ENCODE measurements around the gene WLS. TPM values are rescaled to one million over a fixed set of nuclear protein-coding genes. Genes with fewer than 3 reads are reported as not detected.
"Not testable (repeated sequence)": the region's sequence is repeated elsewhere in the genome, so short reads cannot be mapped to it uniquely, and the experiment has no call there.

The WLS gene
- total RNA-seq, 4 donors from 2014 or later, result 44.4 to 114 (median 55.2) TPM

DNA sequence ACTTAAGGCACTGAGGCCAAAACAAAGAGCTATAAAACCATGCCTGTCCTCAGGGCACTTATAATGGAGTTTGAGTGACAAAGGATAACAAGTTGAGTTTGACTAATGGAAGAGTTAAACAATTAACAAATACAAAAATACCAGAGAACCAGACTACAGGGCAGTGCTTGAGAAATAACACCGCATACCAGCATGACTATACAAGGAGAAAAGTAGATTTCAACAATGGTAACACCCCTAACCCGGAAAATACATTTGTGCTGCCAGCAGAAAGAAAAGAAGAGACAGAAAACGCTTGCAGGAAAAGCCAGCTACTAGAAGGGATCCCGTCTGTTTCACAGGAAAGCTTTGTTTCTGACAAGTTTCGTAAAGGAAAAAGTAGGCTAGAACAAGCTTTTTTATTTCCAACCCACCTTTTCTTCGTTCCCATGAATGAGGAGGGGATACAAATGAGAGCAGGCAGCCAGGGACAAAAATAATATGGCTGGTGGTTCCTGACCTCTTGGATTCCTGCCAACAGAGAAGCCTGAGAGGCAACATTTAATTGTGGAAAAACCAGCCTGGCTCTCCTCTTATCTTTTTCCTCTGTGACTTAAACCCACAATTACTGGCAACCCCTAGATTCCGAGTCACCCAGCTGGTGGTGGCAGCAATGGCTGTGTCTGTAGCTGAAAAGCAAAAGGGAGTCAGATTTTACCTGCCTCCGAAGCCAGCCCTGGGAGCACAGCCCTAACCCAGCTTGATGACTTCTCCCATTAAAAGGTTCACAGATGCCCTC, 56.5 kb downstream of the WLS start:
- TF ChIP-seq, protein P1, sequence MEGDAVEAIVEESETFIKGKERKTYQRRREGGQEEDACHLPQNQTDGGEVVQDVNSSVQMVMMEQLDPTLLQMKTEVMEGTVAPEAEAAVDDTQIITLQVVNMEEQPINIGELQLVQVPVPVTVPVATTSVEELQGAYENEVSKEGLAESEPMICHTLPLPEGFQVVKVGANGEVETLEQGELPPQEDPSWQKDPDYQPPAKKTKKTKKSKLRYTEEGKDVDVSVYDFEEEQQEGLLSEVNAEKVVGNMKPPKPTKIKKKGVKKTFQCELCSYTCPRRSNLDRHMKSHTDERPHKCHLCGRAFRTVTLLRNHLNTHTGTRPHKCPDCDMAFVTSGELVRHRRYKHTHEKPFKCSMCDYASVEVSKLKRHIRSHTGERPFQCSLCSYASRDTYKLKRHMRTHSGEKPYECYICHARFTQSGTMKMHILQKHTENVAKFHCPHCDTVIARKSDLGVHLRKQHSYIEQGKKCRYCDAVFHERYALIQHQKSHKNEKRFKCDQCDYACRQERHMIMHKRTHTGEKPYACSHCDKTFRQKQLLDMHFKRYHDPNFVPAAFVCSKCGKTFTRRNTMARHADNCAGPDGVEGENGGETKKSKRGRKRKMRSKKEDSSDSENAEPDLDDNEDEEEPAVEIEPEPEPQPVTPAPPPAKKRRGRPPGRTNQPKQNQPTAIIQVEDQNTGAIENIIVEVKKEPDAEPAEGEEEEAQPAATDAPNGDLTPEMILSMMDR (IDR thresholded peaks at IDR 0.05), result no peak
- ATAC-seq (ENCODE audit: low FRiP score) (no peak), DNase-seq (ENCODE audit: low spot score) (no peak)

DNA sequence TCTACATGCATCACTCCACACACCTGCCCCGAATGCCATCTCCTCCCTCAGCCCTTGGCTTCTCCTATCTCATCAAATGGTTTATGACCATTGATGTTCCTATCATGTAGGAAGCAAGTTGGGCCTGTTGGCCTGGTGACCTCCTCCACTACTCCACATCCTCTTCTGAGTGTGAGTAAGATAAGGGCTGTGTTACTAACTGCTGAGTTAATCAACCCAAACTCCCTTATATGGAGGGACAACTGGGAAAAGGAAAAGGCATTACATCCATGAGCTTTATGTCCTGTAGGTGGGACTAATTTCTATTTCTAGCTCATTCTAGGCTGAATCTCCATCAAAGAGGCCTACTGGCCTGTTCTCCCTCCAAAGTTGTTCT, 57.6 kb downstream of the WLS start:
- DNase-seq (ENCODE audit: low spot score) (no peak), ATAC-seq (ENCODE audit: low FRiP score) (no peak)
- TF ChIP-seq, protein P1 (IDR thresholded peaks at IDR 0.05), result no peak

DNA sequence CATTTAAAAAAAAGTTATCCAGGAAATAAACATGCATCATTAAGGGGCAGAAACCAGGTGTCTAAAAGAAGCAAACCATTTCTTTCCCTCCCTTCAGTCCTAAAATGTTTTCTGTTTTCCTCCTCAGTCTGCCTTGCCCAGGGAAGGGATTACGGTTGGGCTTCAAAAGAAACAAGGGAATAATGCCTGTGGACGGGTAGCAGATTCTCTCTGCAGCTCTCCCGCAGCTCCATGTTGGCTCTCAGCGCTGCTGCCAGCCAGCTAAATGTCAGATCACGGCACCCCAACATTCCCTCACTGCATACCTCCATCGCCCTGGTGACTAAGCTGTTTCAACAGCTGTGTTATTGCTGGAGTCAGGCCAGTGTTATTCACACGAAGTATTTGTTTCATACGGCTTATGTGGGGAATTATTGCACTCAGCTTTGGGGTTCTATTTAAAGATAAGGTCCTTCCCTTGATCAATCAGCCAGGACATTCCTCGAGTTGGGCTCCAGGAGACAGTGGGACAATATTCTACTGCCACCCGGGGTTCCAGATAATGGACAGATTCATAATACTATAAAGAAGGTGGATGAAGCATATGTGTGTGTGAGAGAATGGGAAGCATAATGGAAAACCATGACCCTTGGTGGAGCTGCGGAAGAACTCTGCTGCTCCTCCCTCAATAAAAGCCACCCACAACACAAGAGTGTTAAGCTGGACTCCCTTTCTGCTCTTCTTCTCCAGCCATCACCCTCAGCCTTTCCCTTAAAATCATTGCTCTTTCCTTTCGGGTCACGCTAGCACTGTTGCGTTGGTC, 58.2 kb downstream of the WLS start:
- ATAC-seq (ENCODE audit: low FRiP score), result peak; percentile 90
- DNase-seq (ENCODE audit: low spot score), result no peak
- TF ChIP-seq, protein P1 (IDR thresholded peaks at IDR 0.05), result no peak

DNA sequence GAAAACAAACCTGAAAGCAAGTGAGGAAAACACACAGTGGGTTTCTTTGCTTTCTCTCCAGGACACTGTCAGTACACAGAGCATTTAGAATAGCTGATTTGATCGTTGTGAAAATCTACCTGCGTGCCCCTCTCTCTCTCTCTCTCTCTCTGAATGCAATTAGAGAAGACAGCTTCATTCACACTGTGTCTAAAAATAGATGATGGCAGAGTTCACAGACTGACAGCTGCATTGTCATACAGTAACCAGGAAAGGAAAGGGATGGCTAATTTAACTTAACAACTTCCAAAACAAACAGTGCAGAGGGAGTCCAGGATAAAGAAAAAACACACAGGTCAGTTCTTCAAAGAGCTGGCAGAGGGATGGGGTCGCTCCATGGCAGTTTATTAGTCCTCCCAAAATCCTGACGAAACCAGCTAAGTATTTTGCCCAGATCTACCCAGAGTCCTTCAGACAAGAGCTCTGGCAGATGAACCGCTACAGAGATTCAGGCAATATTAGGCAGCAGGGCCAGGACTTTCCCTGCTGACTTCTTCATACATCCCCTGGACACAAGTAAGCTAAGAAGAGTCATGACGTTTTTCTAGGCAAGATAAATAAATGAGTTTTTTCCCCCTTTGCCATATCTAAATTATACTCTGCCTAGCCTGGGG, 58.9 kb downstream of the WLS start:
- ATAC-seq (ENCODE audit: low FRiP score), result peak; percentile 74
- TF ChIP-seq, protein P1 (IDR thresholded peaks at IDR 0.05), result no peak
- DNase-seq (ENCODE audit: low spot score), result no peak

DNA sequence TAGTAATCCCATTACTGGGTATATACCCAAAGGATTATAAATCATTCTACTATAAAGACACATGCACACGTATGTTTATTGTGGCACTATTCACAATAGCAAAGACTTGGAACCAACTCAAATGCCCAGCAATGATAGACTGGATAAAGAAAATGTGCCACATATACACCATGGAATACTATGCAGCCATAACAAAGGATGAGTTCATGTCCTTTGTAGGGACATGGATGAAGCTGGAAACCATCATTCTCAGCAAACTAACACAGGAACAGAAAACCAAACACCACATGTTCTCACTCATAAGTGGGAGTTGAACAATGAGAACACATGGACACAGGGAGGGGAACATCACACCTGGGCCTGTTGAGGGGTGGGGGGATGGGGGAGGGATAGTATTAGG, 60.5 kb downstream of the WLS start:
- not testable (repeated sequence) for DNase-seq (ENCODE audit: low spot score)

DNA sequence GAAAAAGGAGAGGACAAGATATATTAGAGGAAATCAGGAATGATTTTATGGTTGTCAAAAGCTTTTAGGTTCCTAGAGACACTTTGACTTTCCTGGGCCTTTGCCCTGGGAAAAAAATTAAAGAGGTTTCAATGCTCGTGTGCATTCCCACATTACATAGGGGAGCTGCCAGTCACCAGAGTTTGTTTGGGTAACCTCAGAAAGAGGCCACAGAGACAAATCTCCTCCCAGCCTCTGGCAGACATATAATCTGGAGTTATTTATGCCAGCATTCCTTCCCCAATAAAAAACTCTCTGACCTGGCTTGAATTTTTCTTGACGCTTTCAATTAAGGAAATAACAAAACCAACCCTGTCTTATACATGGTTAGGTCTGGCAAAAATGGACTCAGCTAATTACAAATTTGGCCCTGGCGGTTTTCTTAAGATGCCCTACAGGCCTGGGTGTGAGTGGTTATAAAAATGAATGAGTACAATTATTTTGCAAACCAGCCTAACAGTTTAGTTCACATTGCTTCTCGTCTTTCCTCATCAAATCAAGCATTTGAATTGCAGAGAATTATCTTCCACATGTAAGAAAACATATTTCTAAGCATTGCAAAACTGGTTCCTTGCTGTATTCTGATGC, 63.7 kb downstream of the WLS start:
- no peak for ATAC-seq (ENCODE audit: low FRiP score)
- no peak for DNase-seq (ENCODE audit: low spot score)
- TF ChIP-seq, protein P1 (IDR thresholded peaks at IDR 0.05), result no peak

More for the DNA sequence above, 60.5 kb downstream of the WLS start:
- not testable (repeated sequence) for ATAC-seq (ENCODE audit: low FRiP score)

DNA sequence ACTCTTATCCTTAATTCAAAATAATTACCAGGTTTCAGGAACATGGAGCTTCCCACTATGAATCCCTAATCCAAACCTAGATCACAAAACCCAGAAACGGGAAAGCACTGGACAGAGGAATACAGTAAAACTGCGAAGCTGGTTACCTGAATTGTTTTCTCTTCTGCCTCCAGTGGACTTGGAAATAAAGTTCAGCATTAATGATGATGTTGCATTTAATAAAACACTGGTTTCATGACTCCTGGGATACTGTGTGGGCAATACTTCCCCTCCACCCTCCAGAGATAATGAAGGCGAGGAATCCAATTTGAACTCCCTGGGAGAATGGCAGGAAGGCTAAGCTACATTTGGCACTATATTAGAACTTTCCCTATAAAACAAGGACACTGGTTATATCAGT, 65.1 kb downstream of the WLS start:
- no peak for DNase-seq (ENCODE audit: low spot score)
- ATAC-seq (ENCODE audit: low FRiP score), result no peak

More for the DNA sequence above, 65.1 kb downstream of the WLS start:
- TF ChIP-seq, protein P1 (IDR thresholded peaks at IDR 0.05), result no peak

All from omental fat pad (tissue), 4 donors.